ENCODE results near the gene ZC3HAV1. TPM values are rescaled to one million over a fixed set of nuclear protein-coding genes. Genes with fewer than 3 reads are reported as not detected.
A peak's percentile ranks its signal among the peaks of the same experiment; 100 is the strongest.
"Not testable (repeated sequence)": the region's sequence is repeated elsewhere in the genome, so short reads cannot be mapped to it uniquely, and the experiment has no call there.

Gene ZC3HAV1
- total RNA-seq, 2 experiments from 2014 or later: 47.4 to 52.4 TPM

GRCh38 chr7:139079861-139080260 lies 29.7 kb downstream of the ZC3HAV1 start:
- no peak for TF ChIP-seq EZH2phosphoT487 (IDR thresholded peaks at IDR 0.05; ENCODE audit: borderline replicate concordance, low read depth, low read length)
- TF ChIP-seq CTCF (conservative IDR thresholded peaks at IDR 0.05; ENCODE audit: low read length): no peak
- H3K9me3 ChIP-seq (ENCODE audit: low read length): no peaks in the 10 kb centered on the region
- ChIA-PET CTCF (ENCODE audit: unreplicated experiment) (no interaction called here), POLR2A (interaction anchor here (0.5 to 1.2 kb wide), 2 partner anchors 15 to 25 kb away, joined by 8 to 10 read pairs; no protein-coding TSS in a partner anchor)
- BruUV-seq (replicated peaks): TSS peak; percentile 17
- no peak overlapping the region for H3K4me3 ChIP-seq (ENCODE audit: low read depth, low read length, poor library complexity, severe bottlenecking)
- peaks cover 99% of the 10 kb centered on the region for H3K36me3 ChIP-seq (ENCODE audit: insufficient read depth, low read length)
- no peaks in the 10 kb centered on the region for H4K20me1 ChIP-seq (ENCODE audit: insufficient read depth, low read length)
- H2AFZ ChIP-seq (ENCODE audit: low read length): no peak overlapping the region
- H3K4me2 ChIP-seq (ENCODE audit: low read length): no peak overlapping the region
- H3K9me2 ChIP-seq (ENCODE audit: insufficient read depth, low read length): no peaks in the 10 kb centered on the region
- intact Hi-C loops (cut with micrococcal nuclease; ENCODE audit: unreplicated experiment): no loop called here
- no peaks in the 10 kb centered on the region; the same call in 1 of the 2 replicates for H3K79me2 ChIP-seq (ENCODE audit: insufficient read depth, low read depth, low read length)
- DNase-seq (ENCODE audit: low spot score): no peak
- H3K27ac ChIP-seq (ENCODE audit: low read depth, low read length, poor library complexity, severe bottlenecking): no peak overlapping the region
- H3K4me1 ChIP-seq (ENCODE audit: insufficient read depth, low read length, poor library complexity, severe bottlenecking): peaks cover 2% of the 10 kb centered on the region

GRCh38 chr7:139078911-139079310 lies 30.6 kb downstream of the ZC3HAV1 start:
- BruUV-seq (replicated peaks): no TSS peak
- Histone ChIP-seq H3K79me2 (ENCODE audit: insufficient read depth, low read depth, low read length) (peaks cover 6% of the 10 kb centered on the region; the same call in 1 of the 2 replicates), H3K27ac (ENCODE audit: low read depth, low read length, poor library complexity, severe bottlenecking) (no peak overlapping the region), H4K20me1 (ENCODE audit: insufficient read depth, low read length) (no peaks in the 10 kb centered on the region), H3K4me1 (ENCODE audit: insufficient read depth, low read length, poor library complexity, severe bottlenecking) (peaks cover 4% of the 10 kb centered on the region), H3K9me2 (ENCODE audit: insufficient read depth, low read length) (no peaks in the 10 kb centered on the region), H3K9me3 (ENCODE audit: low read length) (no peaks in the 10 kb centered on the region), H3K4me3 (ENCODE audit: low read depth, low read length, poor library complexity, severe bottlenecking) (no peak overlapping the region), H3K4me2 (ENCODE audit: low read length) (no peak overlapping the region), H3K36me3 (ENCODE audit: insufficient read depth, low read length) (peaks cover 97% of the 10 kb centered on the region), H2AFZ (ENCODE audit: low read length) (no peak overlapping the region)
- intact Hi-C loops (cut with micrococcal nuclease; ENCODE audit: unreplicated experiment): no loop called here
- ChIA-PET POLR2A (interaction anchor here (0.7 kb wide), 1 partner anchor 1265 kb away, joined by 3 read pairs; no protein-coding TSS in a partner anchor), CTCF (ENCODE audit: unreplicated experiment) (no interaction called here)
- TF ChIP-seq EZH2phosphoT487 (IDR thresholded peaks at IDR 0.05; ENCODE audit: borderline replicate concordance, low read depth, low read length): no peak
- TF ChIP-seq CTCF (conservative IDR thresholded peaks at IDR 0.05; ENCODE audit: low read length): no peak
- DNase-seq (ENCODE audit: low spot score): no peak

GRCh38 chr7:139078399-139078798 lies 31.1 kb downstream of the ZC3HAV1 start:
- Histone ChIP-seq H3K27ac (ENCODE audit: low read depth, low read length, poor library complexity, severe bottlenecking) (no peak overlapping the region), H3K79me2 (ENCODE audit: insufficient read depth, low read depth, low read length) (peaks cover 6% of the 10 kb centered on the region; the same call in 1 of the 2 replicates), H3K36me3 (ENCODE audit: insufficient read depth, low read length) (peaks cover 97% of the 10 kb centered on the region), H3K4me1 (ENCODE audit: insufficient read depth, low read length, poor library complexity, severe bottlenecking) (peaks cover 4% of the 10 kb centered on the region), H4K20me1 (ENCODE audit: insufficient read depth, low read length) (no peaks in the 10 kb centered on the region), H3K9me3 (ENCODE audit: low read length) (no peaks in the 10 kb centered on the region), H2AFZ (ENCODE audit: low read length) (no peak overlapping the region), H3K4me2 (ENCODE audit: low read length) (no peak overlapping the region), H3K9me2 (ENCODE audit: insufficient read depth, low read length) (no peaks in the 10 kb centered on the region), H3K4me3 (ENCODE audit: low read depth, low read length, poor library complexity, severe bottlenecking) (no peak overlapping the region)
- ChIA-PET CTCF (ENCODE audit: unreplicated experiment) (no interaction called here), POLR2A (interaction anchor here (0.5 kb wide), 1 partner anchor 18 kb away, joined by 3 read pairs; no protein-coding TSS in a partner anchor)
- TF ChIP-seq EZH2phosphoT487 (IDR thresholded peaks at IDR 0.05; ENCODE audit: borderline replicate concordance, low read depth, low read length): no peak
- no peak for TF ChIP-seq CTCF (conservative IDR thresholded peaks at IDR 0.05; ENCODE audit: low read length)
- no TSS peak for BruUV-seq (replicated peaks)
- intact Hi-C loops (cut with micrococcal nuclease; ENCODE audit: unreplicated experiment): no loop called here
- DNase-seq (ENCODE audit: low spot score): no peak

GRCh38 chr7:139077706-139078105 lies 31.8 kb downstream of the ZC3HAV1 start:
- POLR2A ChIA-PET: interaction anchor here (0.5 kb wide), 1 partner anchor 17 kb away, joined by 3 read pairs; no protein-coding TSS in a partner anchor
- H3K4me1 ChIP-seq (ENCODE audit: insufficient read depth, low read length, poor library complexity, severe bottlenecking); H2AFZ ChIP-seq (ENCODE audit: low read length); H3K4me2 ChIP-seq (ENCODE audit: low read length); intact Hi-C loops (cut with micrococcal nuclease; ENCODE audit: unreplicated experiment); H3K9me2 ChIP-seq (ENCODE audit: insufficient read depth, low read length); BruUV-seq (replicated peaks); H3K9me3 ChIP-seq (ENCODE audit: low read length); H3K79me2 ChIP-seq (ENCODE audit: insufficient read depth, low read depth, low read length); H4K20me1 ChIP-seq (ENCODE audit: insufficient read depth, low read length); CTCF ChIA-PET (ENCODE audit: unreplicated experiment); H3K4me3 ChIP-seq (ENCODE audit: low read depth, low read length, poor library complexity, severe bottlenecking); H3K27ac ChIP-seq (ENCODE audit: low read depth, low read length, poor library complexity, severe bottlenecking); DNase-seq (ENCODE audit: low spot score): not testable (repeated sequence)
- H3K36me3 ChIP-seq (ENCODE audit: insufficient read depth, low read length): peaks cover 95% of the 10 kb centered on the region

Data from OCI-LY7 (cell line).